ENCODE data around the gene GPI.

GRCh38 chr19:34387446-34387810, 22.4 kb downstream of the GPI start:
- TF ChIP-seq, protein P1, sequence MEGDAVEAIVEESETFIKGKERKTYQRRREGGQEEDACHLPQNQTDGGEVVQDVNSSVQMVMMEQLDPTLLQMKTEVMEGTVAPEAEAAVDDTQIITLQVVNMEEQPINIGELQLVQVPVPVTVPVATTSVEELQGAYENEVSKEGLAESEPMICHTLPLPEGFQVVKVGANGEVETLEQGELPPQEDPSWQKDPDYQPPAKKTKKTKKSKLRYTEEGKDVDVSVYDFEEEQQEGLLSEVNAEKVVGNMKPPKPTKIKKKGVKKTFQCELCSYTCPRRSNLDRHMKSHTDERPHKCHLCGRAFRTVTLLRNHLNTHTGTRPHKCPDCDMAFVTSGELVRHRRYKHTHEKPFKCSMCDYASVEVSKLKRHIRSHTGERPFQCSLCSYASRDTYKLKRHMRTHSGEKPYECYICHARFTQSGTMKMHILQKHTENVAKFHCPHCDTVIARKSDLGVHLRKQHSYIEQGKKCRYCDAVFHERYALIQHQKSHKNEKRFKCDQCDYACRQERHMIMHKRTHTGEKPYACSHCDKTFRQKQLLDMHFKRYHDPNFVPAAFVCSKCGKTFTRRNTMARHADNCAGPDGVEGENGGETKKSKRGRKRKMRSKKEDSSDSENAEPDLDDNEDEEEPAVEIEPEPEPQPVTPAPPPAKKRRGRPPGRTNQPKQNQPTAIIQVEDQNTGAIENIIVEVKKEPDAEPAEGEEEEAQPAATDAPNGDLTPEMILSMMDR (IDR thresholded peaks at IDR 0.05), result no peak
- TF ChIP-seq POLR2AphosphoS5 (IDR thresholded peaks at IDR 0.05) (no peak), POLR2A (IDR thresholded peaks at IDR 0.05) (no peak)

Measured in upper lobe of left lung (tissue), 4 donors.